Stomach smooth muscle (tissue), 2 donors: ENCODE results near the gene EGLN3.

Experiments
- H3K27ac ChIP-seq: one replicate; pipeline ENCODE4 v1.7.0; 2013; ENCODE audit warnings: mild to moderate bottlenecking, low read length, inconsistent platforms
- H3K27me3 ChIP-seq, 2 donors: one replicate each; pipeline ENCODE4 v1.7.0; 2013; ENCODE audit warnings: low read length in 2 of 2; ENCODE audit not compliant: insufficient read depth in 2 of 2, control insufficient read depth in 1 of 2
- H3K36me3 ChIP-seq, 2 donors: one replicate each; pipeline ENCODE4 v1.7.0; 2013; ENCODE audit warnings: low read length in 2 of 2; ENCODE audit not compliant: control insufficient read depth in 2 of 2, insufficient read depth in 2 of 2
- H3K4me1 ChIP-seq: one replicate; pipeline ENCODE4 v1.7.0; 2013; ENCODE audit warnings: low read length; ENCODE audit not compliant: control insufficient read depth, insufficient read depth
- H3K4me3 ChIP-seq, 2 donors: one replicate each; pipeline ENCODE4 v1.7.0; 2013; ENCODE audit warnings: low read length in 2 of 2
- H3K9ac ChIP-seq, 2 donors: one replicate each; pipeline ENCODE4 v1.7.0; 2013; ENCODE audit warnings: low read length in 2 of 2, mild to moderate bottlenecking in 1 of 2
- H3K9me3 ChIP-seq, 2 donors: one replicate each; pipeline ENCODE4 v1.7.0; 2013; ENCODE audit warnings: low read length in 2 of 2; ENCODE audit not compliant: control insufficient read depth in 2 of 2
- donor health status: healthy.
- donor health status: Pancreatic carcinoma.

The EGLN3 gene

GRCh38 chr14:33950320-33951182, at the start of gene EGLN3:
EGLN3 (minus strand) TSS chr14:33951074; CDS start chr14:33950752, 322 bp downstream.
- no peaks in the 10 kb centered on the region for H3K27me3 ChIP-seq
- H3K9ac ChIP-seq: peak within 1 kb of the TSS; percentile 54 to 86
- peaks cover 33% of the 10 kb centered on the region for H3K4me1 ChIP-seq
- peak within 1 kb of the TSS; percentile 70 for H3K27ac ChIP-seq
- H3K36me3 ChIP-seq: peaks cover 0 to 2% of the 10 kb centered on the region in 2 donors
- peak within 1 kb of the TSS; percentile 74 to 98 for H3K4me3 ChIP-seq
- no peaks in the 10 kb centered on the region for H3K9me3 ChIP-seq

GRCh38 chr14:34000396-34000795, 49.5 kb upstream of the EGLN3 start:
- Histone ChIP-seq H3K4me3 (no peak overlapping the region), H3K4me1 (no peaks in the 10 kb centered on the region), H3K27me3 (no peaks in the 10 kb centered on the region), H3K9ac (no peak overlapping the region), H3K36me3 (no peaks in the 10 kb centered on the region), H3K27ac (no peak overlapping the region), H3K9me3 (no peaks in the 10 kb centered on the region)

DNA sequence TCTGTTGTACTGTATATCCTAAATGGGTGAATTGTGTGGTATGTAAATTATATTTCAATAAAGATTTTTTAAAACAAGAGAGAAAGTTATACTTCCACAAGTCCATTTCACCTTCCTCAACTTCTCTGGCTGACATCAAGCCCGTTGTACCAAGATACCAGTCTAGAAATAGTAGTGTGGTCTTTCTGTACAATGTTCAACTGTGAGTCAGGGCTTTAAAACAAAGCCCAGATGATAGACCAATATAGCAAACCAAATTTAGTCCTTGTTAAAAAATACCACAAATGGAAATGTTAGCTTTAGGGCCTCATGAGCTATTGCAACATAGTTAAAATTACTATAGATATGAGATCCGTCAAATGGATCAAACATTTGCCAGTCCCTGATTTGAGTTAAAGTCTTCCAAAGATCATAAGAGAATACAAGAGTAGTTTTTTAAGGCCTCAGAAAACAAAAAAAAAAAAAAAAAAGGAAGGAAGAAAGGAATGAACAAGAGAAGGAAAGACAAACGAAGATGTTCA, 49.0 kb upstream of the EGLN3 start:
- Histone ChIP-seq H3K4me1 (no peaks in the 10 kb centered on the region), H3K9me3 (no peaks in the 10 kb centered on the region), H3K36me3 (no peaks in the 10 kb centered on the region), H3K9ac (no peak overlapping the region), H3K27ac (no peak overlapping the region), H3K4me3 (no peak overlapping the region), H3K27me3 (no peaks in the 10 kb centered on the region)

GRCh38 chr14:33997611-33998010, 46.7 kb upstream of the EGLN3 start:
- Histone ChIP-seq H3K4me1 (no peaks in the 10 kb centered on the region), H3K36me3 (no peaks in the 10 kb centered on the region), H3K9ac (no peak overlapping the region), H3K27me3 (no peaks in the 10 kb centered on the region), H3K9me3 (no peaks in the 10 kb centered on the region), H3K4me3 (no peak overlapping the region), H3K27ac (no peak overlapping the region)

GRCh38 chr14:33996462-33996861, 45.6 kb upstream of the EGLN3 start:
- Histone ChIP-seq H3K9me3 (no peaks in the 10 kb centered on the region), H3K4me1 (no peaks in the 10 kb centered on the region), H3K27ac (no peak overlapping the region), H3K4me3 (no peak overlapping the region), H3K27me3 (no peaks in the 10 kb centered on the region), H3K9ac (no peak overlapping the region), H3K36me3 (no peaks in the 10 kb centered on the region)

- H3K9me3 ChIP-seq: no peaks in the 10 kb centered on the region
- H3K4me1 ChIP-seq: peaks cover 6% of the 10 kb centered on the region
- H3K4me3 ChIP-seq: no peak overlapping the region
- no peak overlapping the region for H3K27ac ChIP-seq
- H3K36me3 ChIP-seq: no peaks in the 10 kb centered on the region
- H3K27me3 ChIP-seq: no peaks in the 10 kb centered on the region
- no peak overlapping the region for H3K9ac ChIP-seq
These were observed 42.4 kb upstream of the EGLN3 start for GRCh38 chr14:33993246-33993645.

DNA sequence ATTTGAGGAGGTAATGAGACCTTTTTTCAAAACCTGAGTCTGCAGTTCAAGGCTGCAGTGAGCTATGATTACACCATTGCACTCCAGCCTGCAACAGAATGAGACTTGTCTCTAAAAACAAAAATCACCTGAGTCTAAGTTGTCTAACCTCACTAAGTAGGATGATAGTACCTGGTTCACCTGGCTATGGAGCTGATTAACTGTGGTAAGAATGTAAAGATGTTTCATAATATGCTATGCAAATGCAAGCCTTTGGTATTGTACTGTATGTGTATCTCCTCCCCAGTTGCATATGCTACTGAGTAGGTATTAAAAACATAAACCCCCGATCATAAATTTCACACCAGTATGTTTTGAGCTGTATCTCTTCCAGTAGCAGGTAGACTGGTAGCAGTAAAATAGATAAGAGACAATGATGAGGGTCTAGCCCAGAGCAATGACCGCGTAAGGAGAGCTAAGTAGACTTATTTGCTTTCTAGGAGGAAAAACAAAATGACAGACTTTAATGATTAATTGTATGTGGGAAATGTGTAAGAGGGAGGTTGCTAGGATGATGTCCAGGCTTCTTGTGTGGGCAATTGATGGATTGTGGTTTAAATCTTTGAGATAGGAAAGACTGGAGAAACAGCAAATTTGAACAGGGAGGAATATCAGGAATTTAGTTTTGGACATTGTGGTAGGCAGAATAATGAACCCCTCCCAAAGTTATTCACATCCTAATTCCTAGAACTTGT, 41.6 kb upstream of the EGLN3 start:
- Histone ChIP-seq H3K27ac (no peak overlapping the region), H3K4me3 (no peak overlapping the region), H3K36me3 (no peaks in the 10 kb centered on the region), H3K4me1 (peaks cover 7% of the 10 kb centered on the region), H3K9me3 (no peaks in the 10 kb centered on the region), H3K27me3 (no peaks in the 10 kb centered on the region), H3K9ac (no peak overlapping the region)

DNA sequence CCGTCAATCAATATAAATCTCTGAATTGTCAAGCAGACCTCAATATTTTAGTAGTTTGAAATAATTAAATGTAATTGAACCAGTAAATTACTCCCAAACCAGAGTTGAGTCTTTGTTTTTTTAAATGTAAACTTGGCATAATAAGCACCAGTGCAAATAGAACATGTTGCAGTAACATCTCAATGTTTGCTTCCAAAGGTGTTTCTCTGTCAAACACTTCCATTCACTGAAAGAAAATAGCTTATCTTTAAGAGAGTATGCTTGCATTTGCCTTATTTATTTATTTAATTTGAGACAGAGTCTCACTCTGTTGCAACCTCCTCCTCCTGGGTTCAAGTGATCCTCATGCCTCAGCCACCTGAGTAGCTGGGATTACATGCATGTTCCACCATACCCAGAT, 39.9 kb upstream of the EGLN3 start:
- H3K36me3 ChIP-seq: no peaks in the 10 kb centered on the region
- no peaks in the 10 kb centered on the region for H3K27me3 ChIP-seq
- H3K9ac ChIP-seq: no peak overlapping the region
- no peaks in the 10 kb centered on the region for H3K9me3 ChIP-seq
- H3K4me1 ChIP-seq: peaks cover 10% of the 10 kb centered on the region
- no peak overlapping the region for H3K27ac ChIP-seq
- no peak overlapping the region for H3K4me3 ChIP-seq

DNA sequence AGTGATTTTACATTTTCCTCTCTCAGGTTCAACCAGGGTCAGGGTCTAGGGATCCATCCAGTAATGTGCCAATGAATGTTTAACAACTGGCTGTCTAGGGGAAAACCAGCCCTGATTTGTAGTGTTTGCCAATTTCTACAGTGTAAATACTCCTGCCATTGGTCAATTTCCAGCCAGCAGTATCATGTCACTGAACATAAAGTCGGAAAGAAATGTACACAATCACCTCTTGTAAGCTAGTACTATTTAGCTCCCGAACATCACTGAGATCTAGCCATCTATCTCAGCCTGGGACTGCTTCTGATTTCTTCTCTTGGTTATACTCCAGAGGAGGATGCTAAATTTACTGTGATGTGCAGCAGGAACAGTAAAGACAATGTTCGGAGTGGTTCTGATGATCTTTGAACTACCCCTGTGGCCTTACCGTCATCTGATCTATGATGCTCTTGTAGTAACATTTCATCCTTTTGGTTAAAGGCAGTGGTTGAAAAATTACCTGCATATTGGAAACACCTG, 36.7 kb upstream of the EGLN3 start:
- peak overlapping the region; percentile 31 for H3K27ac ChIP-seq
- peaks cover 10% of the 10 kb centered on the region for H3K4me1 ChIP-seq
- peaks cover 0 to 6% of the 10 kb centered on the region in 2 donors for H3K9me3 ChIP-seq
- H3K4me3 ChIP-seq: no peak overlapping the region
- H3K9ac ChIP-seq: no peak overlapping the region
- no peaks in the 10 kb centered on the region for H3K36me3 ChIP-seq
- H3K27me3 ChIP-seq: no peaks in the 10 kb centered on the region

DNA sequence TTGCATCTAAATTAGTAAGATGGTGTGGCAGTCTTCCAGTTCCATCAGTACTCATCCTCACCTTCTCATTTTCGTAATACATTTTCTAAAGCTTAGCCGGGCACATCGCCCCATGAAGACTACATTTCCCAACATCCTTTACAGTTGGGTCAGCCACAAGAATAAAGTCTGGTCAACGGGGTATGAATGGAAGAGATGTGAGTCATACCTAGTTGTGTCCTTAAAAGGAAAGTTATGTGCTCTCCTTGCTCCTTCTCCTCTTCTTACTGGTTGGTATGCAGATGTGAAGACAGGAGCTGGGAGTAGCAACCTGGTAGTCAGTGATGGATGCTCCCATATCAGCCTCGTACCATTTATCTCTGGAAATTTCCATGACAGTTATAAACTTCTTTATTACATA, 35.9 kb upstream of the EGLN3 start:
- H3K36me3 ChIP-seq: no peaks in the 10 kb centered on the region
- H3K27me3 ChIP-seq: no peaks in the 10 kb centered on the region
- H3K9me3 ChIP-seq: peaks cover 0 to 6% of the 10 kb centered on the region in 2 donors
- peaks cover 10% of the 10 kb centered on the region for H3K4me1 ChIP-seq
- no peak overlapping the region for H3K9ac ChIP-seq
- peak overlapping the region; percentile 31 for H3K27ac ChIP-seq
- H3K4me3 ChIP-seq: no peak overlapping the region
